ENCODE data around the gene TREML2. TPM values are rescaled to one million over a fixed set of nuclear protein-coding genes. Genes with fewer than 3 reads are reported as not detected.
A peak's percentile ranks its signal among the peaks of the same experiment; 100 is the strongest.
"Not testable (repeated sequence)": the region's sequence is repeated elsewhere in the genome, so short reads cannot be mapped to it uniquely, and the experiment has no call there.

TREML2 gene
- total RNA-seq, 1 experiment from 2014 or later: not detected

- no peak for DNase-seq (ENCODE audit: low read depth)
Observed at GRCh38 chr6:41208439-41209106, 7.6 kb upstream of the TREML2 start.

- no peak for DNase-seq (ENCODE audit: low read depth)
Observed at GRCh38 chr6:41204156-41204555, 3.2 kb upstream of the TREML2 start.

GRCh38 chr6:41201764-41202173 lies 820 bp upstream of the TREML2 start:
- no peak for DNase-seq (ENCODE audit: low read depth)

GRCh38 chr6:41200296-41200900 lies 551 bp downstream of the TREML2 start:
- peak; percentile 9 for DNase-seq (ENCODE audit: low read depth)

GRCh38 chr6:41199552-41200246 lies 1.2 kb downstream of the TREML2 start:
- DNase-seq (ENCODE audit: low read depth): no peak

- DNase-seq (ENCODE audit: low read depth): no peak
Observed at GRCh38 chr6:41197234-41197633, 3.7 kb downstream of the TREML2 start.

GRCh38 chr6:41194386-41194785 lies 6.6 kb downstream of the TREML2 start:
- no peak for DNase-seq (ENCODE audit: low read depth)

- no peak for DNase-seq (ENCODE audit: low read depth)
Observed at GRCh38 chr6:41193884-41194283, 7.1 kb downstream of the TREML2 start.

GRCh38 chr6:41193171-41193734 lies 7.7 kb downstream of the TREML2 start:
- no peak for DNase-seq (ENCODE audit: low read depth)

- no peak for DNase-seq (ENCODE audit: low read depth)
Observed at GRCh38 chr6:41191569-41191968, 9.4 kb downstream of the TREML2 start.

GRCh38 chr6:41190791-41191190 lies 10.2 kb downstream of the TREML2 start:
- DNase-seq (ENCODE audit: low read depth): no peak

GRCh38 chr6:41189967-41190366 lies 11.0 kb downstream of the TREML2 start:
- no peak for DNase-seq (ENCODE audit: low read depth)

GRCh38 chr6:41189046-41189445 lies 11.9 kb downstream of the TREML2 start:
- DNase-seq (ENCODE audit: low read depth): not testable (repeated sequence)

- DNase-seq (ENCODE audit: low read depth): no peak
Observed at GRCh38 chr6:41187924-41188886, 12.7 kb downstream of the TREML2 start.

GRCh38 chr6:41186031-41186562 lies 14.9 kb downstream of the TREML2 start:
- no peak for DNase-seq (ENCODE audit: low read depth)

GRCh38 chr6:41184761-41185160 lies 16.2 kb downstream of the TREML2 start:
- no peak for DNase-seq (ENCODE audit: low read depth)

- DNase-seq (ENCODE audit: low read depth): peak; percentile 56
Observed at GRCh38 chr6:41182069-41183034, 18.6 kb downstream of the TREML2 start.

- DNase-seq (ENCODE audit: low read depth): no peak
Observed at GRCh38 chr6:41181566-41181965, 19.4 kb downstream of the TREML2 start.

GRCh38 chr6:41179163-41179562 lies 21.8 kb downstream of the TREML2 start:
- DNase-seq (ENCODE audit: low read depth): no peak

- no peak for DNase-seq (ENCODE audit: low read depth)
Observed at GRCh38 chr6:41177695-41178094, 23.3 kb downstream of the TREML2 start.

All from RPMI7951 (cell line).